ENCODE data around the gene ILK. TPM values are rescaled to one million over a fixed set of nuclear protein-coding genes. Genes with fewer than 3 reads are reported as not detected.

The ILK gene
- total RNA-seq, 1 experiment from 2014 or later = 73.5 TPM

DNA sequence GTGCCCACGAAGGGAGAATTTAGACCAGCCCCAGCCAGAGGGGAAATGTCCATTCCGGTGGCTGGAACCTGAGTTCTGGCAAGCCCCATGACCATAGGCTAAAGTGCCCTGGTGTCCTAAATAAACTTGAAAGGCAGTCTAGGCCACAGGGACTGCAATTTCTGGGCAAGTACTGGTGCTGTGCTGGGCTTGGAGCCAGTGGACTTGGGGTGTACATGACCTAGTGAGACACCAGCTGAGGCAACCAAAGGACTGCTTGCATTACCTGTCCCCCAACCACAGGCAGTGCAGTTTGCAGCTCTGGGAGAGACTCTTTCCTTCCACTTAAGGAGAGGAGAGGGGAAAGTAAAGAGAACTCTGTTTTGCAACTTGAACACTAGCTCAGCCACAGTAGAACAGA is 23.9 kb upstream of the ILK start:
- H3K9ac ChIP-seq (ENCODE audit: low read length) = no peak overlapping the region
- H3K9me2 ChIP-seq (ENCODE audit: insufficient read depth) = no peaks in the 10 kb centered on the region
- H3K9me3 ChIP-seq (ENCODE audit: control insufficient read depth in 1 of 2, insufficient read depth in 1 of 2, low read depth in 1 of 2, low read length in 2 of 2) = peaks cover 4 to 13% of the 10 kb centered on the region in 2 experiments; a peak in 1 of 4 replicates
- BruUV-seq (replicated peaks) = no TSS peak
- peaks cover 9% of the 10 kb centered on the region; the same call in 1 of the 2 replicates for H3K79me2 ChIP-seq (ENCODE audit: insufficient read depth, low read length)
- no peaks in the 10 kb centered on the region for H3K27me3 ChIP-seq (ENCODE audit: insufficient read depth, low read length)
- ChIA-PET CTCF (no interaction called here), POLR2A (no interaction called here), RAD21 (ENCODE audit: low non-redundant PET in 1 of 2, low total read pairs in 2 of 2, uncharacterized antibody in 2 of 2, unreplicated experiment in 2 of 2) (no interaction called here)
- H3K4me3 ChIP-seq (replicated peaks in 1 of 2; ENCODE audit: low read depth in 1 of 2, low read length in 2 of 2) = no peak overlapping the region
- no peaks in the 10 kb centered on the region for H4K20me1 ChIP-seq (ENCODE audit: insufficient read depth)
- TF ChIP-seq ZFX (IDR thresholded peaks at IDR 0.05) = no peak
- TF ChIP-seq SRF (IDR thresholded peaks at IDR 0.05; ENCODE audit: low read depth) = no peak
- TF ChIP-seq CEBPB (IDR thresholded peaks at IDR 0.05; ENCODE audit: low read depth) = no peak
- no peak for TF ChIP-seq CBX3 (IDR thresholded peaks at IDR 0.05; ENCODE audit: low read depth)
- TF ChIP-seq MAX (IDR thresholded peaks at IDR 0.05) = no peak
- TF ChIP-seq, protein P1, sequence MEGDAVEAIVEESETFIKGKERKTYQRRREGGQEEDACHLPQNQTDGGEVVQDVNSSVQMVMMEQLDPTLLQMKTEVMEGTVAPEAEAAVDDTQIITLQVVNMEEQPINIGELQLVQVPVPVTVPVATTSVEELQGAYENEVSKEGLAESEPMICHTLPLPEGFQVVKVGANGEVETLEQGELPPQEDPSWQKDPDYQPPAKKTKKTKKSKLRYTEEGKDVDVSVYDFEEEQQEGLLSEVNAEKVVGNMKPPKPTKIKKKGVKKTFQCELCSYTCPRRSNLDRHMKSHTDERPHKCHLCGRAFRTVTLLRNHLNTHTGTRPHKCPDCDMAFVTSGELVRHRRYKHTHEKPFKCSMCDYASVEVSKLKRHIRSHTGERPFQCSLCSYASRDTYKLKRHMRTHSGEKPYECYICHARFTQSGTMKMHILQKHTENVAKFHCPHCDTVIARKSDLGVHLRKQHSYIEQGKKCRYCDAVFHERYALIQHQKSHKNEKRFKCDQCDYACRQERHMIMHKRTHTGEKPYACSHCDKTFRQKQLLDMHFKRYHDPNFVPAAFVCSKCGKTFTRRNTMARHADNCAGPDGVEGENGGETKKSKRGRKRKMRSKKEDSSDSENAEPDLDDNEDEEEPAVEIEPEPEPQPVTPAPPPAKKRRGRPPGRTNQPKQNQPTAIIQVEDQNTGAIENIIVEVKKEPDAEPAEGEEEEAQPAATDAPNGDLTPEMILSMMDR (IDR thresholded peaks at IDR 0.05 in 2 of 3, conservative IDR thresholded peaks at IDR 0.05 in 1 of 3; ENCODE audit: borderline replicate concordance in 1 of 3, insufficient read depth in 1 of 3, low read depth in 2 of 3, low read length in 2 of 3) = no peak
- TF ChIP-seq EZH2 (IDR thresholded peaks at IDR 0.05) = no peak
- no peak for TF ChIP-seq POLR2AphosphoS5 (IDR thresholded peaks at IDR 0.05; ENCODE audit: low read depth, low read length)
- no peak for TF ChIP-seq JUND (IDR thresholded peaks at IDR 0.05)
- TF ChIP-seq ELF1 (IDR thresholded peaks at IDR 0.05; ENCODE audit: borderline replicate concordance, low read depth) = no peak
- TF ChIP-seq EGR1 (IDR thresholded peaks at IDR 0.05; ENCODE audit: low read depth) = no peak
- TF ChIP-seq, protein P2, sequence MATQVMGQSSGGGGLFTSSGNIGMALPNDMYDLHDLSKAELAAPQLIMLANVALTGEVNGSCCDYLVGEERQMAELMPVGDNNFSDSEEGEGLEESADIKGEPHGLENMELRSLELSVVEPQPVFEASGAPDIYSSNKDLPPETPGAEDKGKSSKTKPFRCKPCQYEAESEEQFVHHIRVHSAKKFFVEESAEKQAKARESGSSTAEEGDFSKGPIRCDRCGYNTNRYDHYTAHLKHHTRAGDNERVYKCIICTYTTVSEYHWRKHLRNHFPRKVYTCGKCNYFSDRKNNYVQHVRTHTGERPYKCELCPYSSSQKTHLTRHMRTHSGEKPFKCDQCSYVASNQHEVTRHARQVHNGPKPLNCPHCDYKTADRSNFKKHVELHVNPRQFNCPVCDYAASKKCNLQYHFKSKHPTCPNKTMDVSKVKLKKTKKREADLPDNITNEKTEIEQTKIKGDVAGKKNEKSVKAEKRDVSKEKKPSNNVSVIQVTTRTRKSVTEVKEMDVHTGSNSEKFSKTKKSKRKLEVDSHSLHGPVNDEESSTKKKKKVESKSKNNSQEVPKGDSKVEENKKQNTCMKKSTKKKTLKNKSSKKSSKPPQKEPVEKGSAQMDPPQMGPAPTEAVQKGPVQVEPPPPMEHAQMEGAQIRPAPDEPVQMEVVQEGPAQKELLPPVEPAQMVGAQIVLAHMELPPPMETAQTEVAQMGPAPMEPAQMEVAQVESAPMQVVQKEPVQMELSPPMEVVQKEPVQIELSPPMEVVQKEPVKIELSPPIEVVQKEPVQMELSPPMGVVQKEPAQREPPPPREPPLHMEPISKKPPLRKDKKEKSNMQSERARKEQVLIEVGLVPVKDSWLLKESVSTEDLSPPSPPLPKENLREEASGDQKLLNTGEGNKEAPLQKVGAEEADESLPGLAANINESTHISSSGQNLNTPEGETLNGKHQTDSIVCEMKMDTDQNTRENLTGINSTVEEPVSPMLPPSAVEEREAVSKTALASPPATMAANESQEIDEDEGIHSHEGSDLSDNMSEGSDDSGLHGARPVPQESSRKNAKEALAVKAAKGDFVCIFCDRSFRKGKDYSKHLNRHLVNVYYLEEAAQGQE (IDR thresholded peaks at IDR 0.05; ENCODE audit: low read depth) = no peak
- TF ChIP-seq YY1 (IDR thresholded peaks at IDR 0.05; ENCODE audit: extremely low read depth, insufficient replicate concordance, low read depth, low read length) = no peak
- no peak for TF ChIP-seq RAD21 (IDR thresholded peaks at IDR 0.05; ENCODE audit: low read depth)
- no peak for TF ChIP-seq ZBTB33 (IDR thresholded peaks at IDR 0.05; ENCODE audit: extremely low read depth, insufficient replicate concordance, low read length)
- no peak for TF ChIP-seq FOSL1 (IDR thresholded peaks at IDR 0.05; ENCODE audit: low read depth)
- H3K4me1 ChIP-seq (ENCODE audit: control insufficient read depth in 1 of 2, insufficient read depth in 2 of 2, low read length in 2 of 2) = no peaks in the 10 kb centered on the region
- no peak overlapping the region for H3K4me2 ChIP-seq (ENCODE audit: low read length)
- H3K36me3 ChIP-seq (ENCODE audit: control insufficient read depth in 1 of 2, insufficient read depth in 2 of 2, low read length in 2 of 2) = no peaks in the 10 kb centered on the region
- H3K27ac ChIP-seq (ENCODE audit: low read depth, low read length) = no peak overlapping the region
- ATAC-seq (no peak), DNase-seq (ENCODE audit: low read depth, low spot score) (no peak)
- H2AFZ ChIP-seq (ENCODE audit: low read depth, low read length, poor library complexity, severe bottlenecking) = no peak overlapping the region
- intact Hi-C loops (cut with micrococcal nuclease) = no loop called here

Data from HCT116 (cell line).